Measurements from ENCODE around the gene TBX1. TPM values are rescaled to one million over a fixed set of nuclear protein-coding genes. Genes with fewer than 3 reads are reported as not detected.
A peak's percentile ranks its signal among the peaks of the same experiment; 100 is the strongest.

Gene TBX1
- total RNA-seq, 1 experiment from 2014 or later: 12.8 TPM

DNA sequence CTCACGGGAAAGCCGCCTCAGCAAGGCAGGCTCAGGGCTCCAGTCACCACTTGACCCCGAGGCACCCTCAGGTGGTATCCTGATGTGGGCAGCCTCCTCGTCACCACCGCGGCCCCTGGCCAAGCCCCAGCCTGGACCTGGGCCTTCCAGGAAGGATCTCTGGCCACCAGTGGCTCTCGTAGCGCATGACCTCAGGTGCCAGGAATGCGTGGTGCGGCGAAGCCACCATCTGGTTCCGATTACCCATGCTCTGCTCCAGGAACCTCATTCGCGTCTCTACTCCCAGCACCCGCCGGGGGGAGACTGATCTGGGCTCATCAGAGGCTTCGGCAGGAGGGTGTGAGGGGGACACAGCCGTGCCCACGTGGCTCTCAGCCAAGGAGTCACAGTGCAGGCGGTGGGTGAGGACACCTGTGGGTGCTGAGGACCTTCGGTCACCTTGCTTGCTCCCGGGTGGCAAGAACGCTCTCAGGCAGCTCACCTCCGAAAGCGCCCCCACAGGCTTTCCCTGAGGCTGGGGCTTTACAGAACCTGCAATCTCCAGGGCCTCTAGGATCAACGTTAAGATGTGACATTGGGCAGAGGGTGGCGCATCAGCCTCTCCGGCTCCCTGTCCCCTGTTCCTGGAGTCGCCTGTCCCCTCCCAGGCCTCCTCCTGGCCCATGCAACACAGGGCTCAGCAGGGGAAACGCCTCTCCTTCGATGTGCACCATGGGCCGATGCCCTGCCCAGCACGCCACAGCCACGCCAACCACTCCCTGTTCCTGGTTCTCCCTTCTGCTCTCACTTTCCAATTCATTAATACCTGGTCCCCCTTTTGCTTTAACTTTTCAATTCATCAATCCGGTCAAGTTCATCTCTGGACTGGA is 39.0 kb downstream of the TBX1 start:
- DNase-seq (ENCODE audit: low spot score) (no peak), ATAC-seq (no peak)
- CTCF ChIA-PET: interaction anchor here (1.0 to 3.4 kb wide), 6 partner anchors 9 to 110 kb away, joined by 3 to 27 read pairs (median 9); no protein-coding TSS in a partner anchor
- Mint-ChIP-seq H3K4me1 (no peaks in the 10 kb centered on the region), H3K4me3 (no peak overlapping the region), H3K9me3 (no peaks in the 10 kb centered on the region), H3K27ac (peak overlapping the region; percentile 41; the same call in 1 of the 2 replicates), H3K36me3 (no peaks in the 10 kb centered on the region), H3K27me3 (ENCODE audit: low read depth) (no peaks in the 10 kb centered on the region)
- no peak for TF ChIP-seq RELA (CRISPR knock-in tag; IDR thresholded peaks at IDR 0.05; ENCODE audit: borderline replicate concordance)
- TF ChIP-seq ZNF396 (CRISPR knock-in tag; IDR thresholded peaks at IDR 0.05; ENCODE audit: borderline replicate concordance): no peak
- TF ChIP-seq CDX4 (CRISPR knock-in tag; IDR thresholded peaks at IDR 0.05; ENCODE audit: borderline replicate concordance): no peak
- TF ChIP-seq GRHL2 (CRISPR knock-in tag; IDR thresholded peaks at IDR 0.05; ENCODE audit: insufficient replicate concordance, severe bottlenecking): no peak
- TF ChIP-seq IRF2 (CRISPR knock-in tag; IDR thresholded peaks at IDR 0.05; ENCODE audit: borderline replicate concordance, low read depth): no peak
- TF ChIP-seq NFE2L1 (CRISPR knock-in tag; IDR thresholded peaks at IDR 0.05): no peak
- TF ChIP-seq SMAD3 (CRISPR knock-in tag; IDR thresholded peaks at IDR 0.05; ENCODE audit: borderline replicate concordance): no peak
- no peak for TF ChIP-seq ZNF671 (CRISPR knock-in tag; IDR thresholded peaks at IDR 0.05)
- POLR2A ChIA-PET: no interaction called here

- Mint-ChIP-seq H3K4me1 (no peaks in the 10 kb centered on the region), H3K36me3 (no peaks in the 10 kb centered on the region), H3K27me3 (ENCODE audit: low read depth) (no peaks in the 10 kb centered on the region), H3K4me3 (no peak overlapping the region), H3K9me3 (no peaks in the 10 kb centered on the region), H3K27ac (no peak overlapping the region)
- ATAC-seq (no peak), DNase-seq (ENCODE audit: low spot score) (no peak)
- no peak for TF ChIP-seq NR2C2 (CRISPR knock-in tag; IDR thresholded peaks at IDR 0.05)
- TF ChIP-seq, protein P1, sequence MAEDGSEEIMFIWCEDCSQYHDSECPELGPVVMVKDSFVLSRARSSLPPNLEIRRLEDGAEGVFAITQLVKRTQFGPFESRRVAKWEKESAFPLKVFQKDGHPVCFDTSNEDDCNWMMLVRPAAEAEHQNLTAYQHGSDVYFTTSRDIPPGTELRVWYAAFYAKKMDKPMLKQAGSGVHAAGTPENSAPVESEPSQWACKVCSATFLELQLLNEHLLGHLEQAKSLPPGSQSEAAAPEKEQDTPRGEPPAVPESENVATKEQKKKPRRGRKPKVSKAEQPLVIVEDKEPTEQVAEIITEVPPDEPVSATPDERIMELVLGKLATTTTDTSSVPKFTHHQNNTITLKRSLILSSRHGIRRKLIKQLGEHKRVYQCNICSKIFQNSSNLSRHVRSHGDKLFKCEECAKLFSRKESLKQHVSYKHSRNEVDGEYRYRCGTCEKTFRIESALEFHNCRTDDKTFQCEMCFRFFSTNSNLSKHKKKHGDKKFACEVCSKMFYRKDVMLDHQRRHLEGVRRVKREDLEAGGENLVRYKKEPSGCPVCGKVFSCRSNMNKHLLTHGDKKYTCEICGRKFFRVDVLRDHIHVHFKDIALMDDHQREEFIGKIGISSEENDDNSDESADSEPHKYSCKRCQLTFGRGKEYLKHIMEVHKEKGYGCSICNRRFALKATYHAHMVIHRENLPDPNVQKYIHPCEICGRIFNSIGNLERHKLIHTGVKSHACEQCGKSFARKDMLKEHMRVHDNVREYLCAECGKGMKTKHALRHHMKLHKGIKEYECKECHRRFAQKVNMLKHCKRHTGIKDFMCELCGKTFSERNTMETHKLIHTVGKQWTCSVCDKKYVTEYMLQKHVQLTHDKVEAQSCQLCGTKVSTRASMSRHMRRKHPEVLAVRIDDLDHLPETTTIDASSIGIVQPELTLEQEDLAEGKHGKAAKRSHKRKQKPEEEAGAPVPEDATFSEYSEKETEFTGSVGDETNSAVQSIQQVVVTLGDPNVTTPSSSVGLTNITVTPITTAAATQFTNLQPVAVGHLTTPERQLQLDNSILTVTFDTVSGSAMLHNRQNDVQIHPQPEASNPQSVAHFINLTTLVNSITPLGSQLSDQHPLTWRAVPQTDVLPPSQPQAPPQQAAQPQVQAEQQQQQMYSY (CRISPR knock-in tag; IDR thresholded peaks at IDR 0.05): no peak
- no peak for TF ChIP-seq ESRRA (CRISPR knock-in tag; IDR thresholded peaks at IDR 0.05; ENCODE audit: borderline replicate concordance)
- TF ChIP-seq, protein P2, sequence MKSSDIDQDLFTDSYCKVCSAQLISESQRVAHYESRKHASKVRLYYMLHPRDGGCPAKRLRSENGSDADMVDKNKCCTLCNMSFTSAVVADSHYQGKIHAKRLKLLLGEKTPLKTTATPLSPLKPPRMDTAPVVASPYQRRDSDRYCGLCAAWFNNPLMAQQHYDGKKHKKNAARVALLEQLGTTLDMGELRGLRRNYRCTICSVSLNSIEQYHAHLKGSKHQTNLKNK (CRISPR knock-in tag; IDR thresholded peaks at IDR 0.05): no peak
- no peak for TF ChIP-seq MXD4 (CRISPR knock-in tag; IDR thresholded peaks at IDR 0.05; ENCODE audit: borderline replicate concordance)
- TF ChIP-seq CBFB (CRISPR knock-in tag; IDR thresholded peaks at IDR 0.05; ENCODE audit: low read depth): no peak
- TF ChIP-seq, protein P3, sequence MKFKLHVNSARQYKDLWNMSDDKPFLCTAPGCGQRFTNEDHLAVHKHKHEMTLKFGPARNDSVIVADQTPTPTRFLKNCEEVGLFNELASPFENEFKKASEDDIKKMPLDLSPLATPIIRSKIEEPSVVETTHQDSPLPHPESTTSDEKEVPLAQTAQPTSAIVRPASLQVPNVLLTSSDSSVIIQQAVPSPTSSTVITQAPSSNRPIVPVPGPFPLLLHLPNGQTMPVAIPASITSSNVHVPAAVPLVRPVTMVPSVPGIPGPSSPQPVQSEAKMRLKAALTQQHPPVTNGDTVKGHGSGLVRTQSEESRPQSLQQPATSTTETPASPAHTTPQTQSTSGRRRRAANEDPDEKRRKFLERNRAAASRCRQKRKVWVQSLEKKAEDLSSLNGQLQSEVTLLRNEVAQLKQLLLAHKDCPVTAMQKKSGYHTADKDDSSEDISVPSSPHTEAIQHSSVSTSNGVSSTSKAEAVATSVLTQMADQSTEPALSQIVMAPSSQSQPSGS (CRISPR knock-in tag; IDR thresholded peaks at IDR 0.05; ENCODE audit: borderline replicate concordance, low read depth): no peak
- no peak for TF ChIP-seq CREM (CRISPR knock-in tag; IDR thresholded peaks at IDR 0.05)
- no peak for TF ChIP-seq STAT6 (CRISPR knock-in tag; conservative IDR thresholded peaks at IDR 0.05; ENCODE audit: low read depth)
- TF ChIP-seq, protein P4, sequence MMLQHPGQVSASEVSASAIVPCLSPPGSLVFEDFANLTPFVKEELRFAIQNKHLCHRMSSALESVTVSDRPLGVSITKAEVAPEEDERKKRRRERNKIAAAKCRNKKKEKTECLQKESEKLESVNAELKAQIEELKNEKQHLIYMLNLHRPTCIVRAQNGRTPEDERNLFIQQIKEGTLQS (CRISPR knock-in tag; conservative IDR thresholded peaks at IDR 0.05): no peak
- CTCF ChIA-PET: interaction anchor here (0.6 to 3.4 kb wide), 29 partner anchors 10 to 184 kb away, joined by 3 to 27 read pairs (median 4); no protein-coding TSS in a partner anchor
- POLR2A ChIA-PET: no interaction called here
Observed at GRCh38 chr22:19800306-19800705, 39.7 kb downstream of the TBX1 start.

Data from WTC11 (cell line).